ENCODE results near the gene CNTN4.

Gene CNTN4

GRCh38 chr3:2888592-2888991 lies 789.9 kb downstream of the CNTN4 start:
- TF ChIP-seq EZH2 (IDR thresholded peaks at IDR 0.05) (no peak), POLR2AphosphoS5 (IDR thresholded peaks at IDR 0.05; ENCODE audit: borderline replicate concordance, low read depth, low read length) (no peak), FOXP2 (optimal IDR thresholded peaks at IDR 0.05; ENCODE audit: control extremely low read depth, extremely low read length, insufficient read depth) (no peak)
- Histone ChIP-seq H3K36me3 (ENCODE audit: insufficient read depth, low read length) (no peaks in the 10 kb centered on the region), H3K4me3 (no peak overlapping the region), H3K27ac (no peak overlapping the region), H3K9me3 (ENCODE audit: low read depth, low read length) (no peaks in the 10 kb centered on the region), H3K9ac (ENCODE audit: insufficient read length) (no peak overlapping the region)
- no peak for DNase-seq (ENCODE audit: low read depth, low spot score)

GRCh38 chr3:2889736-2890135 lies 791.1 kb downstream of the CNTN4 start:
- H3K9ac ChIP-seq (ENCODE audit: insufficient read length), result no peak overlapping the region
- H3K9me3 ChIP-seq (ENCODE audit: low read depth, low read length), result no peaks in the 10 kb centered on the region
- TF ChIP-seq FOXP2 (optimal IDR thresholded peaks at IDR 0.05; ENCODE audit: control extremely low read depth, extremely low read length, insufficient read depth) (no peak), POLR2AphosphoS5 (IDR thresholded peaks at IDR 0.05; ENCODE audit: borderline replicate concordance, low read depth, low read length) (no peak), EZH2 (IDR thresholded peaks at IDR 0.05) (no peak)
- no peak overlapping the region for H3K27ac ChIP-seq
- H3K4me3 ChIP-seq, result no peak overlapping the region
- no peak for DNase-seq (ENCODE audit: low read depth, low spot score)
- no peaks in the 10 kb centered on the region for H3K36me3 ChIP-seq (ENCODE audit: insufficient read depth, low read length)

- no peak for DNase-seq (ENCODE audit: low read depth, low spot score)
- no peak overlapping the region for H3K4me3 ChIP-seq
- H3K27ac ChIP-seq, result no peak overlapping the region
- H3K36me3 ChIP-seq (ENCODE audit: insufficient read depth, low read length), result no peaks in the 10 kb centered on the region
- TF ChIP-seq FOXP2 (optimal IDR thresholded peaks at IDR 0.05; ENCODE audit: control extremely low read depth, extremely low read length, insufficient read depth) (no peak), POLR2AphosphoS5 (IDR thresholded peaks at IDR 0.05; ENCODE audit: borderline replicate concordance, low read depth, low read length) (no peak), EZH2 (IDR thresholded peaks at IDR 0.05) (no peak)
- H3K9ac ChIP-seq (ENCODE audit: insufficient read length), result no peak overlapping the region
- no peaks in the 10 kb centered on the region for H3K9me3 ChIP-seq (ENCODE audit: low read depth, low read length)
Observed at GRCh38 chr3:2896308-2896939, 797.8 kb downstream of the CNTN4 start.

- H3K27ac ChIP-seq, result no peak overlapping the region
- TF ChIP-seq POLR2AphosphoS5 (IDR thresholded peaks at IDR 0.05; ENCODE audit: borderline replicate concordance, low read depth, low read length) (no peak), FOXP2 (optimal IDR thresholded peaks at IDR 0.05; ENCODE audit: control extremely low read depth, extremely low read length, insufficient read depth) (no peak), EZH2 (IDR thresholded peaks at IDR 0.05) (no peak)
- no peaks in the 10 kb centered on the region for H3K9me3 ChIP-seq (ENCODE audit: low read depth, low read length)
Observed at GRCh38 chr3:2897821-2898220, 799.2 kb downstream of the CNTN4 start.

GRCh38 chr3:2898591-2899353 lies 800.1 kb downstream of the CNTN4 start:
- TF ChIP-seq POLR2AphosphoS5 (IDR thresholded peaks at IDR 0.05; ENCODE audit: borderline replicate concordance, low read depth, low read length) (no peak), FOXP2 (optimal IDR thresholded peaks at IDR 0.05; ENCODE audit: control extremely low read depth, extremely low read length, insufficient read depth) (no peak), EZH2 (IDR thresholded peaks at IDR 0.05) (no peak)
- no peak overlapping the region for H3K4me3 ChIP-seq
- no peaks in the 10 kb centered on the region for H3K9me3 ChIP-seq (ENCODE audit: low read depth, low read length)
- no peak for DNase-seq (ENCODE audit: low read depth, low spot score)
- no peak overlapping the region for H3K9ac ChIP-seq (ENCODE audit: insufficient read length)
- no peaks in the 10 kb centered on the region for H3K36me3 ChIP-seq (ENCODE audit: insufficient read depth, low read length)
- no peak overlapping the region for H3K27ac ChIP-seq

More at GRCh38 chr3:2897821-2898220, 799.2 kb downstream of the CNTN4 start:
- Histone ChIP-seq H3K4me3 (no peak overlapping the region), H3K9ac (ENCODE audit: insufficient read length) (no peak overlapping the region), H3K36me3 (ENCODE audit: insufficient read depth, low read length) (no peaks in the 10 kb centered on the region)
- no peak for DNase-seq (ENCODE audit: low read depth, low spot score)

- Histone ChIP-seq H3K4me3 (no peak overlapping the region), H3K36me3 (ENCODE audit: insufficient read depth, low read length) (no peaks in the 10 kb centered on the region), H3K9me3 (ENCODE audit: low read depth, low read length) (no peaks in the 10 kb centered on the region), H3K27ac (no peak overlapping the region), H3K9ac (ENCODE audit: insufficient read length) (no peak overlapping the region)
- TF ChIP-seq EZH2 (IDR thresholded peaks at IDR 0.05) (no peak), POLR2AphosphoS5 (IDR thresholded peaks at IDR 0.05; ENCODE audit: borderline replicate concordance, low read depth, low read length) (no peak), FOXP2 (optimal IDR thresholded peaks at IDR 0.05; ENCODE audit: control extremely low read depth, extremely low read length, insufficient read depth) (no peak)
- DNase-seq (ENCODE audit: low read depth, low spot score), result no peak
Observed at GRCh38 chr3:2904054-2904453, 805.4 kb downstream of the CNTN4 start.

GRCh38 chr3:2908693-2909351 lies 810.2 kb downstream of the CNTN4 start:
- no peak for DNase-seq (ENCODE audit: low read depth, low spot score)
- TF ChIP-seq POLR2AphosphoS5 (IDR thresholded peaks at IDR 0.05; ENCODE audit: borderline replicate concordance, low read depth, low read length), result no peak
- no peak for TF ChIP-seq EZH2 (IDR thresholded peaks at IDR 0.05)
- TF ChIP-seq FOXP2 (optimal IDR thresholded peaks at IDR 0.05; ENCODE audit: control extremely low read depth, extremely low read length, insufficient read depth), result no peak

GRCh38 chr3:2910997-2911396 lies 812.3 kb downstream of the CNTN4 start:
- H3K4me3 ChIP-seq, result no peak overlapping the region
- H3K9me3 ChIP-seq (ENCODE audit: low read depth, low read length), result no peaks in the 10 kb centered on the region
- no peak for TF ChIP-seq POLR2AphosphoS5 (IDR thresholded peaks at IDR 0.05; ENCODE audit: borderline replicate concordance, low read depth, low read length)
- no peak for TF ChIP-seq EZH2 (IDR thresholded peaks at IDR 0.05)
- TF ChIP-seq FOXP2 (optimal IDR thresholded peaks at IDR 0.05; ENCODE audit: control extremely low read depth, extremely low read length, insufficient read depth), result no peak
- no peak overlapping the region for H3K27ac ChIP-seq
- no peaks in the 10 kb centered on the region for H3K36me3 ChIP-seq (ENCODE audit: insufficient read depth, low read length)
- no peak for DNase-seq (ENCODE audit: low read depth, low spot score)
- no peak overlapping the region for H3K9ac ChIP-seq (ENCODE audit: insufficient read length)

More at GRCh38 chr3:2908693-2909351, 810.2 kb downstream of the CNTN4 start:
- Histone ChIP-seq H3K9ac (ENCODE audit: insufficient read length) (no peak overlapping the region), H3K36me3 (ENCODE audit: insufficient read depth, low read length) (no peaks in the 10 kb centered on the region), H3K4me3 (no peak overlapping the region), H3K9me3 (ENCODE audit: low read depth, low read length) (no peaks in the 10 kb centered on the region), H3K27ac (no peak overlapping the region)

All from SK-N-MC (cell line).